22Rv1 (cell line): ENCODE data around the gene ARMC9.

Source experiments
- ZFX ChIP-seq: fragments of 450-650 bp; IDR thresholded peaks from 2 replicates; pipeline ENCODE4 v1.6.1; 2017; ENCODE audit warnings: antibody characterized with exemption, borderline replicate concordance
- TF ChIP-seq, protein P1 (sequence below): fragments of 450-650 bp; IDR thresholded peaks from 2 replicates; pipeline ENCODE4 v1.5.1; 2017; ENCODE audit warnings: mild to moderate bottlenecking

- TF ChIP-seq, protein P1, sequence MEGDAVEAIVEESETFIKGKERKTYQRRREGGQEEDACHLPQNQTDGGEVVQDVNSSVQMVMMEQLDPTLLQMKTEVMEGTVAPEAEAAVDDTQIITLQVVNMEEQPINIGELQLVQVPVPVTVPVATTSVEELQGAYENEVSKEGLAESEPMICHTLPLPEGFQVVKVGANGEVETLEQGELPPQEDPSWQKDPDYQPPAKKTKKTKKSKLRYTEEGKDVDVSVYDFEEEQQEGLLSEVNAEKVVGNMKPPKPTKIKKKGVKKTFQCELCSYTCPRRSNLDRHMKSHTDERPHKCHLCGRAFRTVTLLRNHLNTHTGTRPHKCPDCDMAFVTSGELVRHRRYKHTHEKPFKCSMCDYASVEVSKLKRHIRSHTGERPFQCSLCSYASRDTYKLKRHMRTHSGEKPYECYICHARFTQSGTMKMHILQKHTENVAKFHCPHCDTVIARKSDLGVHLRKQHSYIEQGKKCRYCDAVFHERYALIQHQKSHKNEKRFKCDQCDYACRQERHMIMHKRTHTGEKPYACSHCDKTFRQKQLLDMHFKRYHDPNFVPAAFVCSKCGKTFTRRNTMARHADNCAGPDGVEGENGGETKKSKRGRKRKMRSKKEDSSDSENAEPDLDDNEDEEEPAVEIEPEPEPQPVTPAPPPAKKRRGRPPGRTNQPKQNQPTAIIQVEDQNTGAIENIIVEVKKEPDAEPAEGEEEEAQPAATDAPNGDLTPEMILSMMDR, result no peak
- no peak for TF ChIP-seq ZFX
Measured at GRCh38 chr2:231259104-231259503, 60.7 kb downstream of the ARMC9 start.
